HG03139 (cell line): ENCODE data around the gene OSBPL8.

ENCODE experiments used
- ATAC-seq: cut with Tn5 transposase; IDR thresholded peaks from one replicate; pipeline ENCODE4 v1.9.1; 2021; ENCODE audit not compliant: unreplicated experiment

The OSBPL8 gene

DNA sequence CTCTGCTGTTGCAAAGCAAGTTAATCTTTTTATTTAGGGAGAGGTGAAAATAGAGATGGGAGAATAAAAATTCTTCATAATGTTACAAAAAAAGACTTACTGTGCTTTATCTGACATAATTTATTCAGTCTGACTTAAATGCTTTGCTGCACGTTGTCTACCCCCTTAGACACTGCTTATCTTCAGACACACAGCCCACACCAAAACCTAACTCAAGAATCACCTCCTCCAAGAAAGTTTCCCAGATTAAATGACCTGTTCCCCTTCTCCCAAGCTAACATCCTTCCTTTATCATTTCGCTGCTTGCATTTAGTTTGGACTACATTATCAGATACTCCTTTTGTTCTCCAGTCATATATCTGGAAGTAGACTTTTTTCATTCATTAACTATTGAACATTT, 3.8 kb downstream of the OSBPL8 start:
- ATAC-seq, result no peak

DNA sequence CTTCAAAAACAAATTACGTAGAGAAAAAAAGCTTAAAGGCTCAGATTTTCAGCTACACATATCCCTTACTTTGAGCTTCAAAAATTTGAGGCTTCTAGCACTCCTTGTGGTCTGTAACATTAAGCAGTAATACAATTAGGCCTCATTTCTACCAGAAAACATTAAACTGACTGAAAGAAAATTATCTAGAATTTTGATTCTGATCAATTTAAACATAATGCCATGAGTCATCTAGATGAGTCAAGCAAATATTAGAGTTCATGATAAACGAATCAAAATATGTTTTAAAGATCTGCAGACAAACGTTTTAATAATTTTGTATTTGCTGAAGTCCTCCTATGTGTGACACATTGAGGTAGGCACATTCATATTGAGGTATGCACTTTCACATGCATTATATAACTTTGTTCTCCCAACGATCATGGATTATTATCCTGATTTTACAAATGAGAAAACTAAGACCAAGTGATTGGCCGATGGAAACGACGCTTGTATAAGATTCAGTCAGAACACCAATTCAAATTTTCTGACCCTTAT, 4.3 kb downstream of the OSBPL8 start:
- no peak for ATAC-seq

DNA sequence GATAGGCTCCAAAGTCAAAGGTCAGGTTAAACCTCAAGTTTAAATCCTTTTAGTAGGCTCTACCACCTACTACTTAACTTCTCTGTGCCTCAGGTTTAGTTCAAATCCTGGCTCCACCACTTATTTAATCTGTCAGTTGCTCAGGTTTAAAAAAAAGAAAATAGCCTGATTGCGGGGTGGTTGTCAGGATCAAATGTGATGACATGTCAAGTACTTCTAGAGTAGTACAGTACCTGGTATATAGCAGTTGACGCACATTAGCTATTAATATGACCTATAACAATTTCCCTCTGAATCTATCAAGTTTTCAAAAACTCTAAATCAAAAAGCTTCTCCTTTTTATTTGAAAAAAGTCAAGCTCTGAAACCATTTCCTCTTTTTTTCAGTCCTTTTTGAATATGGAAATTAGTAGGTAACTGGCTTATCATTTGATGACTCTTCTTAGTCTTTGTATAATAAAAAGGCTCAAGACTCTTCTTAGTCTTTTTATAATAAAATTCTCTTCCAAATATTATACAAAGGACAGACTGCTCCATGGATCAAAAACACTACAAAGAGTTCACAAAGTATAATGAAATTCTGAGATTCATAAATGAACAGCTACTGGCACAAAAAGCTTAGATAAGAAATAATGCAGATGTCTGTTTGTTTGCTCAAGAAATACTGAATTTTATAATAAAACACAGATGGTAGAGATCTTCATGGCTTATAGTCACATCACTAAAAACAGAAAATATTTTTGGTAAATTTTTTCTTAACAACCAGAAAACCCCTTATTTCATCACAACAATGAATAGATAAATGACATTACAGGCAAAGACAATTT, 5.0 kb downstream of the OSBPL8 start:
- no peak for ATAC-seq

DNA sequence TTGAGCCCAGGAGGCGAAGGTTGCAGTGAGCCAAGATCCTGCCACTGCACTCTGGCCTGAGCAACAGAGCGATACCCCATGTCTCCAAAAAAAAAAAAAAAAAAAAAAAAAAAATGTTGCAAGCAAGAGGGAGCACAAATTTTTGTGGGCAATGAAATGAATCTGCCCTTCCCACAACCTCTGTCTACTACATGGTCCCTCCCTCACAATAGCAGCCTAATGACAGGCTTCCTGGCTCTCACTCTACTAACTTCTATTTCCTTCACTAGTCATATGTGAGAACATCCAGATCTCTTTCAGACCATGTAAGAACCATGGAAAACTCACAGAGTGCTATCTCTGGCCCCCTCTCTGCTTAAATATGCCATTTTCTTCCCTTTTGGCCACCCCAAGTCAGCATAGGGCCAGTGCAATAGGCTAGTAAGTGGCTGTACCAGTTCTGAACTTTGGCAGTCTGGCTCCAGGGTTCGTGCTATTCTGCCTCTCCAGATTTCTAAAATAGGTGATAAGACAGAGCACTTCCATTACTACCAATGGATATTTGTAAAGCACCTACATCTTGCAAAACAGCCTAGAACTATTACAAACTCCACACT, 7.1 kb downstream of the OSBPL8 start:
- ATAC-seq, result no peak

DNA sequence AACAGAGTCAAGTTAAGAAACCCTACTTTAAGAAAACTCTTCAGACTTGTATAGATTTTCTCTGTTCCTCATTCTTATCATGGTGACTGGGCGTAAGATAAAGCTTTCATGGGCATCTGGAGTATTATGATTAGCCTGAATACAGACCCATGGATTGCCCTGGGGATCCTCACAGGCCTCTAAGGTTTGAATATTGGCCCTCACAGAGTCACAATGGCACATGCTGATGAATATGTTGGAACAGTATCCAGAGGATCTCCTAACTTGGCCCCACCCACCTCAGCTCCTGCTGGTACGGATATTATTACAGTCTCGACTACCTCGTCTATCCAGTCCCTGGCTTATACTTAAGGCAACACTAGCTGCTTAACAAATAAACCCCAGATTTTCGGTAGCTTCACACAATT, 8.1 kb downstream of the OSBPL8 start:
- ATAC-seq, result no peak

DNA sequence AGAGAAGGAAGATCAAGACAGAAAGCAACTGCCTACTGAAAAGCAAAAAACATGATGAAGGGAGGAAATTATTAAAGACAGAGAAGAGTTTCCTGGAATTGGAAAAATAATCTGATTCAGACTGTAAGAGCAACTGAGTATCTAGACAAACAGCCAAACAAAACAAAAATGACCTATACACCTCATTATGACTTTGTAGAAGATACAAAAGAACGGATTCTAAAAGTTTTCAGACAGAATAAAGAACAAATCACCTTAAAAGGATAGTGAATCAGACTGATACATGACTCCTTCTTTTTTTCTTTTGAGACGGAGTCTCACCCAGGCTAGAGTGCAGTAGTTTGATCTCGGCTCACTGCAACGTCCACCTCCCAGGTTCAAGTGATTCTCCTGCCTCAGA, 10.4 kb downstream of the OSBPL8 start:
- ATAC-seq, result no peak

DNA sequence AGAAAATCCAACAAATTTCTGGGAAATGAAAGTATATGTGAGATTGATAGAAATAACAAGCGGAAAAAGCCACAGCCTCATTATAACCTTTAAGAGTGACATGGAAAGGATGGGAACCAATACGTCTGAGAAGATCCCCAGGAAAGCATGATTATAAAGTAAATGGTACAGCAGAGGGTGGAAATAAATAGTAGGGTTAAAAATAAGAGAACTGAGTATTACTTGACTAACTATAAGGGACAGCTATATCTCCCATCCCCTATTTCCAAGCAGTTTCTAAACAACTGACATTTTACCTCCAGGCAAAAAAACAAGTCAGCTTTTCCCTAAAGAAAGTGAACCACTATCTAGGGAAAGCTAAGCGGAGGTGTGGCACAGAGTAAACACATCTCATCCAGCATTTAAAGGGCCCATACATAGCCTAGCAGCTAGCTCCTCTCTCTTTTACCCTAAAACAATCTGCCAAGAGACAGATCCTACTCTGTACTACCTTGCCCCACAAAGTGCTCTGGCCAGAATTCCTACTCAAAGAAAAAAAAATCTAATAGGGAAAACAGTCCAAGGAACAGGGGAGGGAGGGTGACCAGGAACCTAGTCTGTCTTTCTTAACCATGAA, 11.2 kb downstream of the OSBPL8 start:
- no peak for ATAC-seq

DNA sequence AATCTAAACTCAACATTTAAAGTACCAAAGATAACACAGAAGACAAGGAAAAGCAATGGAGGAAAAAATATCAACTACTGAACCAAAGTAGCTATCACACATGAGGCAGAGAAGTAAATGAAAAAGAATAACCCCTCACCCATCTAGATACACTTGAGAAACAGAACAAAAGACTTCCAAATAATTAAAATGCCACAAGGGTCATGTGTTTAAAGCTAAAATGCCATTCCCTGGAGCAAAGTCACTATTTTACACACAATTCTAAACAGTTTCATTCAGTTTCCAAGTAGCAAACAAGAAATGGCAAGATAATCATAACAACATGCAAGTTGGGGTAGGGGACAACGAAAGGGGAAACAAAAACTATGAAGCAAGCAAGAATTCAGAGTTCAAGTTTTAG, 12.0 kb downstream of the OSBPL8 start:
- no peak for ATAC-seq

DNA sequence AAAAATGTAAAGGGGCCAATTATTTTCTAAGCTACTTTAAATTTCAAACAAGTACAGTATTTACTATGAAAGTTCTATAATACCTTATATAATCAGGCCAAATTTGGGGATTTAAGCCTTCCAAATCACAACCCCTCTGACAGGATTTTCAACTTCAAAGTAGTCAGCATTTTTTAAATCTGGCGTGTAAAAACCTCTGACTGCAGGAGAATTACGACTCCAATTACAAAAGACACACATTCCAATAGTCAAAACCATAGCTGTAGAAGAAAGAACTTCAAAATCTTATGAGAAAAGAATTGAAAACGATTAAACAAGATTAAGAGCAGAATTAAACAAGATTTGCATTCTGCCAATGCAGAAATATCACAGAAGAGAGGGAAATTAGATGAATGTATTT, 12.7 kb downstream of the OSBPL8 start:
- no peak for ATAC-seq

DNA sequence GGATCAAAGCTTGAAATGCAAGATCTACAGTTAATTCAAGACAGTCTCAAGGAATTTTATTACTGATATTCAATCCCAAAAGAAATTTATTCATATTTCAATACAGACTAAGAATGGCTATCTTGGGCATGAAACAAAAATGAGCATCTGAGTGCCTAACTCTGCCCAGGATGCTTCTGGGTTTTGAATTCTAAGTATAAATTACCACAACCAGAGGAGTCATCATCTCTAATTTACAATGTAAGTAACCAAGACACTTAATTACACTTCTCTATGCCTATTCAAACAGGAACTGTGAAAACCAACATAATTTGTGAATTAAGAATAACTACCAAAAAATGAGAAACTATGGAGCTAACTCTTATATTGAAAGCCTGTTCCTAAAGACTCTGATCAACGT, 14.1 kb downstream of the OSBPL8 start:
- ATAC-seq, result no peak

DNA sequence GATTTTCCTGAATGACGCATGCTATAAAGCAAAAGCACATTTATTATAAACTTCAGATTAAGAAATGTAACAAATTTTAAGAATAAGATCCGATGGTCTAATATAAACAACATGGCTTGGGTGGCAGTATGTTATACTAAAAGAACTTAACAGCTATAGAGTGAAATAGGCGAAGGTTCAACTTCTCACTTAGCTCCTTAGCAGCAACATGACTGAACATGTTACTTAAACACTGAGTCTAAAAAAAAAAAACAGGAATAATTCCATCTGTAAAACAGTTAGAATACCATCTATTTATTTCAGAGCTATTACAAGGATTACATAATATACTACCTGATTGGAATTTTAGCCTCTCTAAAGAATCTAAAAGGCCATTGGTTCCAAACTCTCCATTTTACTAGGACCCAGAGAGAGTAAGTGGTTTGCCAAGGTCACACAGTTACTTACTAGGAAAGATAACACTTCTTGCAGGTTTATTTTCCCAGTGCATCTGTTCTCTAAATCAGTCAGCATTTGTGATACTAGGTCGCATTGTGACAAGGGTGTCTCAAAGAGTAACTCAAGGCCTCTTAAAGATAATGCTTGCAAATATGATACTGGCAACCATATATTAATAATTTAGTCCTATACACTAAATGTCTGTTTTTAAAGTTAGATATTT, 14.8 kb downstream of the OSBPL8 start:
- no peak for ATAC-seq

DNA sequence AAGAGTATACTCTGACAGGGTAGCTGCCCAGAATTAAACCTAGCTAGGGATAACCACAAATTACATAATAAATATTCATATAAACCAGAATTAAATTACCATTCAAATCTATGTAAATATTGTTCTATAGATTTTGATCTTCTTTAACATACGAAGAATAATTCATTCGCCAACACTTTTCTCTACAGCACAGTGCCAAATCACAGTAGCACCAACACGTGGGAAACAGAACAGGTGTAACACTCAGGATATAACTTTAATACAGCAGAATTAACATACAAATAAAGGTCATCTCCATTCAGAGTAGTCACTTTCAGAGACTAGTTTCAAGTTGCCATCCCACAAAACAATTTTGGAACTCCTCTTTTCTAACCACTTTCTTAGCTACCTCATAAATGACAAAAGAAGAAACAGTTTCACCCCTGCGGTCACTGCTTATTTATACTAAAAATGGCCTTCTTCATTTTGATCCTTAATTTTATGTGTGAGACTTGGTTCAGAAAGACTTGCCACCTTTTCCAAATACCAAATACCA, 15.7 kb downstream of the OSBPL8 start:
- no peak for ATAC-seq

DNA sequence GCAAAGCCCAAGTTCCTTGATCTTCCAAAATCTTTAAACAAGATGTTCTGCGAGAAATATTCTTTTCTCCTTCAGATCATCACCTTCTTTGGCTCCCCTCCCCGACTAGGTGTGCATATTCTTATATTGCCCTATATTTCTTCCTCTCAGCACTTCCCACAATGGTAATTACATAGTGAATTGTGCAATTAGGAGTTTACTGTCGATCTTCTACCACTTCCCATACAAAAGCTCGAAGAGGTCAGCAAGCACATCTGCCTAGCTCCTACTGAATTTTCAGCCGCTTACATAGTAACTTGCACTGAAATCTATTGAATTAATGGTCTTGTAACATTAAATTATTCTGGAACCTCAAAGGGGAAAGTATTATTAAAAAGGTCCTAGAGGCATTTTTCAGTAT, 16.7 kb downstream of the OSBPL8 start:
- no peak for ATAC-seq

DNA sequence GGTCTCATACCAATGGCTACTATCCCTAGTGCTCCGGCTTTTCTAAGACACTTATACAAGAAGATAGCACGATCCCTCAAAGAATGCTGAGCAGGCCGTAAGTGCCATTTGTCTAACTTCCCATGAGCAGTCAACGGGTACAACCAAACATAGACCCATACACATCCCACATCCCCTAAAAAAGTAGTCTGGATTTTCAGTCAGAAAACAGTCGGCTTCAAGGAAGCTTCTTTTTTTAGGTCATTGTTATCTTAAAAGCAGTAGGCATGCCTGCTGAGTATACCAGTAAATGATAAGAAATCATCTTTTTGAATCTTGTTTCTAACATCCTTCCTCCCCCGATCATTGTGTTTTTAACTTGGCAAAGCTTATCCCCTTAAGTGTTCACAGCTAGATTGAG, 19.8 kb downstream of the OSBPL8 start:
- ATAC-seq, result no peak

DNA sequence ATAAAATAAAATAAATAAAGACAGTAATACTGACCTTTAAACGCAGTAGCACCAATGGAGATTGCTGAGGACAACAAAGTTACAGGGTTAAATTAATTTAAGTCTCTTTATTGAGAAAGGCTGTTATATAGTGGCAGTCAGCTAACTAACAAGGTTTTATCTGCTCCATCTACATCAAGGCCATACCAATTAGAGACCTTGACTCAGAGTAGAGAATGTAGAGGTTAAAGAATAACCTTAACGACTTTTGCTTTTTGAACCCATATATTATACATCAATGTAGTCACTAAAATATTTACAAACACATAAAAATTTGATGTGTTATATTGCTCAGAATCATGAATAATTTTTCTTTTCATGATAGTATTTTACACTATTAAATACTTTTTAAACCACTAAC, 21.6 kb downstream of the OSBPL8 start:
- ATAC-seq, result no peak

DNA sequence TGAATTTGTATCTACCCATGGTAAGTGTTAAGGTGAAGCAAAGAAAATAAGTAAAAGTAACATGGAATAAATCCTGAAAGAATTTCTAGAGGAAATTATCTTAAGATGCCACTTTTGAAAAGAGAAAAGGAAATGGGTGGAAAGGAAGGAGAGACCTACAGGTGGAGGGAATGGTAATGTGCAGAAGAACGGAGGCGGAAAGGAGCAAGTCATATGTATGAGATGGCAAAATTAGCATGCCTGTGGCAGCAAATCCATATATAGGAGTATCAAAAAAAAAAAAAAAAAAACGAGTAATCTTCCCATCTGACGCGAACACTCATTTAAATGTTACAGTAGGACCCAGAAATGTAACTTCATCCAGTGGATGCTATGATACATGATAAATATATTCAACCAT, 23.0 kb downstream of the OSBPL8 start:
- ATAC-seq, result no peak

DNA sequence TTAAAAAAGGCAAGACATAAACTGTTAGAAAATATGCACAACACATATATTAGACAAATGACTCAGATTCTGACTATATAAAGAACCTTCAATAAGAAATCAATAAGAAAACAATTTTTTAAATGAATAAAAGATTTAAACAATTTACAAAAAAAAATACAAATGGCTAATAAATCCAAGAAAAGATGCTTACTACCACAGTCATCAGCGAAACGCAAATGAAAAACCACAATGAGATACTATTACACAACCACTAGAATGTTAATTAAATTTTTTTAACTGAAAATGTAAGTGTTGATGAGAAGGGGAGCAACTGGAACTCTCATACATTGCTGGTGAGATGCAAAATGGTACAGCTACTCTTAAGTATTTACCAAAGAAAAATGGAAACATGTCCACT, 24.4 kb downstream of the OSBPL8 start:
- no peak for ATAC-seq

DNA sequence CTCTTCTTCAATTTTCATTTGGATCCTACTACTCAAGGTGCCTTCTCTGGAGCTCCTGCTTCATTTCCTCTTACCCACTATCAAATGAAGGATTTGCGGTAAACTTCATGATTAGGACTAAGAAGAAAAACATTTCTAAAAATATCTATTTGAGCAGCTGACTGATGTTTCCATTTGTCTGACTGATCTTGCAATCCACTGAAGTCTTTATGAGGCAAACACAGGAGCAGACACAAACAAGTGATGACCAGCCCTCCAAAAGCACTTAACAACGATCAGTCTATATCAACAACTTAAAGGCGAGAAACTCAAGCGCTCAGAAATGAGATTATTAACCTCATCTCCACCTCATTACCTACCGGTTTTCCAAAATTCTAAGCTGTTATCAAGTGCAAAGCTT, 26.2 kb downstream of the OSBPL8 start:
- no peak for ATAC-seq

DNA sequence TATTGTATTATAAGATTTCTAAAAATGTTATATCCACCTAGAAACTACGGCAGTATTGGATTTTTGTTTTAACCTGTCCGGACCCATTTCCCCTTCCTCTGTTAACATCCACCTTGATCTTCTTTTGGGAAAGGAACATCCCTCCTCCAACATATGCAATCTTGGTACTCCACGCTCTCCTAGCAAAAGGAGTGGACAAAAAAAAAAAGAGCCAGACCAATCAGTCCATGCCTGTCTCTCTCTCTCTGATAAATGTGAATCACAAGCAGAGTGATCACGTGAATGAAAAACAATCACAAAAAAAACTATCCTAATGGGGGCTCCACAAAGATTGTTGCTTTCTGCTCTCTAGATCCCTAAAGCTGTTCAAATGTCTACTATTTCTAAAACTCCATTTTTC, 27.1 kb downstream of the OSBPL8 start:
- ATAC-seq, result no peak

DNA sequence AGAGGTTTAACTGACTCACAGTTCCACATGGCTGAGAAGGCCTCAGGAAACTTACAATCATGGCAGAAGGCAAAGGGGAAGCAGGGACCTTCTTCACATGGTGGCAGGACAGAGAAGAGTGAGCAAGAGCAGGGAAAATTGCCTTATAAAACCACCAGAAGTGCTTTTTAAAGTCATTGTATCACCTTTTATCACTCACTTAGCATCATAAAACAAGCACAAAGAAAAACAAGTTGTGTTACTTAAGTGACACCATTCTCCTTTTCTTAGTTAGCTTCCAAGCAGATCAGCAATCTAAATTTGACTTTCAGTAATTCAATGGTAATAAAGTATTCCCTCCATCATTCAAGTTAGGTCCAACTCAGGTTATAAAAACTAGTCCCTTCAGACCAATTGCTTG, 28.5 kb downstream of the OSBPL8 start:
- no peak for ATAC-seq

DNA sequence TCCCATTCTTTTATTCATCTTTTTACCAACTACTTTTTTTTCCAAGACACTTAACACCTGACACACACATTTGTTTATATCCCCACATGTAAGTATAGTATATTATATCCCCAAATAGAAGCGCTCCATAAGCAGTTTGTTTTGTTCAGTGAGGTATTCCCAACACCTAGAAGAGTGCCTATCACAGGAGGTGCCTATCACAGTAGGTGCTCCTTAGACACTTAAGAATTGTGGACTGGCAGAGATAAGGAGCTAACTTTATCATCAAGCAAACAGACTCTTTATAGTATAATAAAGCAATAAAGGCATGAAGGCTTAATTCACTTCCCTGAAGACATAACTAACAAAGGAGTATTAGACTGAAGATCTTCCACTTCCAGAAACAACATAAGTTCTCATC, 29.1 kb downstream of the OSBPL8 start:
- no peak for ATAC-seq
